Renal cortex interstitium (tissue), 11 donors: ENCODE results near the gene SLC9A9. TPM values are rescaled to one million over a fixed set of nuclear protein-coding genes. Genes with fewer than 3 reads are reported as not detected.
A peak's percentile ranks its signal among the peaks of the same experiment; 100 is the strongest.

Source experiments
- DNase-seq, 11 donors: peaks; one replicate each; pipeline ENCODE4 v3.0.0-alpha.2; 2013; ENCODE audit warnings: low read depth in 9 of 11, low spot score in 4 of 11; ENCODE audit errors: extremely low read depth in 1 of 11
- polyA plus RNA-seq, 3 donors: library from polyadenylated mRNA; unstranded; fragments of 120-200 nt; gene quantifications; one replicate each; pipeline ENCODE4 v1.2.1, GENCODE V29; 2013; ENCODE audit not compliant: insufficient read length in 3 of 3

Gene SLC9A9
- polyA plus RNA-seq, 3 donors, result 4.7 to 6.0 (median 5.6) TPM

- no peak for DNase-seq
Measured at GRCh38 chr3:143313025-143313892, 535.0 kb downstream of the SLC9A9 start.

- no peak for DNase-seq
Measured at GRCh38 chr3:143311096-143311495, 537.2 kb downstream of the SLC9A9 start.

GRCh38 chr3:143309705-143310104 is 538.6 kb downstream of the SLC9A9 start:
- no peak for DNase-seq

- DNase-seq, result no peak
Measured at GRCh38 chr3:143307613-143308183, 540.6 kb downstream of the SLC9A9 start.

GRCh38 chr3:143306407-143306806 is 541.9 kb downstream of the SLC9A9 start:
- DNase-seq, result no peak

GRCh38 chr3:143302638-143303171 is 545.6 kb downstream of the SLC9A9 start:
- DNase-seq, result peak in 5 of 11 donors; percentile 27 to 63 (median 51)

GRCh38 chr3:143301031-143301901 is 547.0 kb downstream of the SLC9A9 start:
- no peak for DNase-seq

GRCh38 chr3:143298886-143299535 is 549.3 kb downstream of the SLC9A9 start:
- no peak for DNase-seq

GRCh38 chr3:143298380-143298779 is 549.9 kb downstream of the SLC9A9 start:
- DNase-seq, result no peak

GRCh38 chr3:143295201-143296080 is 552.8 kb downstream of the SLC9A9 start:
- DNase-seq, result no peak

GRCh38 chr3:143294188-143294587 is 554.1 kb downstream of the SLC9A9 start:
- no peak for DNase-seq

GRCh38 chr3:143291836-143292447 is 556.3 kb downstream of the SLC9A9 start:
- DNase-seq, result peak in 3 of 11 donors; percentile 13 to 30 (median 15)

- no peak for DNase-seq
Measured at GRCh38 chr3:143288944-143289343, 559.3 kb downstream of the SLC9A9 start.

GRCh38 chr3:143287403-143287802 is 560.9 kb downstream of the SLC9A9 start:
- DNase-seq, result no peak

- DNase-seq, result no peak
Measured at GRCh38 chr3:143286392-143287010, 561.8 kb downstream of the SLC9A9 start.

- no peak for DNase-seq
Measured at GRCh38 chr3:143283432-143284128, 564.7 kb downstream of the SLC9A9 start.

GRCh38 chr3:143280984-143281383 is 567.3 kb downstream of the SLC9A9 start:
- DNase-seq, result no peak
